ENCODE results near the gene DNAH11. TPM values are rescaled to one million over a fixed set of nuclear protein-coding genes. Genes with fewer than 3 reads are reported as not detected.

DNAH11 gene
- total and polyA plus RNA-seq, 2 of the 13 experiments (the other 11 are each of a cell fraction or from before 2014, with no cell fraction given) = not detected

DNA sequence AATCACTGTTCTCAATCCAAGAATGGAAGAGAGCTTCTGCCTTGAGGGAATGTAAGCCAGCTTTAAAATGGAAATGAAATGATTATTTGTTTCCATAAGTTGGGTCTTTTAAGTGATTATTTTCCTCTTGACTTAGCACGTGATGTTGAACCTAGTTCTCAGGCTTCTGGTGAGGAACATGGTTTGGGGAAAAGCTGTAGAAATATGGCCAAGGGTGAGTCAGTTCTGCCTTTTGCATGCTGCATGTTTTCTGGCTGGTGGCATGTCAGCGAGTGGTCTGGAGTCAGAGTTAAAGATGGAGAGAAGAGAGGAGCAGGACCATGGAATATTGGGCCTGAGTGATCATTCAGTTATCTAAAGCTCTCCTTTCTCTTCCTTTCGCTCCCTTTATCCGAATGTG is 54.0 kb downstream of the DNAH11 start (continued):
- TF ChIP-seq SMAD3 (CRISPR knock-in tag; IDR thresholded peaks at IDR 0.05) (no peak), TRIM24 (CRISPR knock-in tag; IDR thresholded peaks at IDR 0.05) (no peak), RXRB (CRISPR knock-in tag; IDR thresholded peaks at IDR 0.05; ENCODE audit: borderline replicate concordance) (no peak), ZNF7 (CRISPR knock-in tag; IDR thresholded peaks at IDR 0.05) (no peak), KDM5A (IDR thresholded peaks at IDR 0.05; ENCODE audit: borderline replicate concordance, low read length) (no peak), MIER3 (CRISPR knock-in tag; IDR thresholded peaks at IDR 0.05; ENCODE audit: borderline replicate concordance) (no peak), SIX4 (CRISPR knock-in tag; IDR thresholded peaks at IDR 0.05) (no peak), ZNF331 (CRISPR knock-in tag; IDR thresholded peaks at IDR 0.05) (no peak)
- TF ChIP-seq, protein P1, sequence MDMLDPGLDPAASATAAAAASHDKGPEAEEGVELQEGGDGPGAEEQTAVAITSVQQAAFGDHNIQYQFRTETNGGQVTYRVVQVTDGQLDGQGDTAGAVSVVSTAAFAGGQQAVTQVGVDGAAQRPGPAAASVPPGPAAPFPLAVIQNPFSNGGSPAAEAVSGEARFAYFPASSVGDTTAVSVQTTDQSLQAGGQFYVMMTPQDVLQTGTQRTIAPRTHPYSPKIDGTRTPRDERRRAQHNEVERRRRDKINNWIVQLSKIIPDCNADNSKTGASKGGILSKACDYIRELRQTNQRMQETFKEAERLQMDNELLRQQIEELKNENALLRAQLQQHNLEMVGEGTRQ (IDR thresholded peaks at IDR 0.05; ENCODE audit: low read depth, low read length) = no peak
- TF ChIP-seq, protein P1 (CRISPR knock-in tag; IDR thresholded peaks at IDR 0.05; ENCODE audit: borderline replicate concordance) = no peak
- TF ChIP-seq, protein P2, sequence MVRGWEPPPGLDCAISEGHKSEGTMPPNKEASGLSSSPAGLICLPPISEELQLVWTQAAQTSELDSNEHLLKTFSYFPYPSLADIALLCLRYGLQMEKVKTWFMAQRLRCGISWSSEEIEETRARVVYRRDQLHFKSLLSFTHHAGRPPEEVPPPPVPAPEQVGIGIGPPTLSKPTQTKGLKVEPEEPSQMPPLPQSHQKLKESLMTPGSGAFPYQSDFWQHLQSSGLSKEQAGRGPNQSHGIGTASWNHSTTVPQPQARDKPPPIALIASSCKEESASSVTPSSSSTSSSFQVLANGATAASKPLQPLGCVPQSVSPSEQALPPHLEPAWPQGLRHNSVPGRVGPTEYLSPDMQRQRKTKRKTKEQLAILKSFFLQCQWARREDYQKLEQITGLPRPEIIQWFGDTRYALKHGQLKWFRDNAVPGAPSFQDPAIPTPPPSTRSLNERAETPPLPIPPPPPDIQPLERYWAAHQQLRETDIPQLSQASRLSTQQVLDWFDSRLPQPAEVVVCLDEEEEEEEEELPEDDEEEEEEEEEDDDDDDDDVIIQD (CRISPR knock-in tag; IDR thresholded peaks at IDR 0.05; ENCODE audit: low read depth) = no peak
- TF ChIP-seq, protein P3, sequence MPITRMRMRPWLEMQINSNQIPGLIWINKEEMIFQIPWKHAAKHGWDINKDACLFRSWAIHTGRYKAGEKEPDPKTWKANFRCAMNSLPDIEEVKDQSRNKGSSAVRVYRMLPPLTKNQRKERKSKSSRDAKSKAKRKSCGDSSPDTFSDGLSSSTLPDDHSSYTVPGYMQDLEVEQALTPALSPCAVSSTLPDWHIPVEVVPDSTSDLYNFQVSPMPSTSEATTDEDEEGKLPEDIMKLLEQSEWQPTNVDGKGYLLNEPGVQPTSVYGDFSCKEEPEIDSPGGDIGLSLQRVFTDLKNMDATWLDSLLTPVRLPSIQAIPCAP (CRISPR knock-in tag; IDR thresholded peaks at IDR 0.05; ENCODE audit: low read depth) = no peak

Measured in HepG2 (cell line).